Skeletal muscle satellite cell (primary cell): ENCODE results near the gene CERS6.
A peak's percentile ranks its signal among the peaks of the same experiment; 100 is the strongest.

Experiments used
- H3K27me3 ChIP-seq: 2 replicates; pipeline ENCODE4 v1.7.0; 2013; ENCODE audit warnings: low read length; ENCODE audit not compliant: control insufficient read depth, insufficient read depth
- H3K36me3 ChIP-seq: 2 replicates; pipeline ENCODE4 v1.7.0; 2013; ENCODE audit warnings: mild to moderate bottlenecking, control low read depth, low read length; ENCODE audit not compliant: insufficient read depth
- H3K4me1 ChIP-seq: 2 replicates; pipeline ENCODE4 v1.7.0; 2013; ENCODE audit warnings: low read length; ENCODE audit not compliant: control insufficient read depth, insufficient read depth
- H3K4me2 ChIP-seq: 2 replicates; pipeline ENCODE4 v1.7.0; 2013; ENCODE audit warnings: mild to moderate bottlenecking, low read length
- H3K4me3 ChIP-seq: 2 replicates; pipeline ENCODE4 v1.7.0; 2013; ENCODE audit warnings: low read length
- H3K9ac ChIP-seq: 2 replicates; pipeline ENCODE4 v1.7.0; 2013; ENCODE audit warnings: mild to moderate bottlenecking, low read depth, low read length, moderate library complexity
- H3K9me3 ChIP-seq: replicated peaks from 2 replicates; pipeline ENCODE4 v1.7.0; 2013; ENCODE audit warnings: mild to moderate bottlenecking, control low read depth, low read length

The CERS6 gene

DNA sequence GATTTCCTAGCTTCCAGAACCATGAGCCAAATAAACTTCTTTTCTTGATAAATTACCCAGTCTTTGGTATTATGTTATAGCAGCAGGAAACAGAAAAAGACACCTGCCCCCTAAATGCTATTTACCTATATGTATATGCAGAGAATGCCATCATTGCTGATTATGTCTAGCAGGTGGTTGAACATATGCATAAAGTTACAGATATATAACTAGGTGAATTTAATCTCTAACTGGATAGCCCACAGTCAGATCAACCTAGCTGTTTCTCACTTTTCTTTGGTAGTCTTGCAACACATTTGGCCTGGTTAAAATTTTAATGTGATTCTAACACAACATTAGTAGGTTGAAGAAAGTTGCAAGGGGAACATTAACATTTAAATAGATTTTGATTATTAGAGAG, 7.1 kb upstream of the CERS6 start:
- H3K9ac ChIP-seq: no peak overlapping the region
- H3K9me3 ChIP-seq: no peaks in the 10 kb centered on the region
- H3K27me3 ChIP-seq: no peaks in the 10 kb centered on the region
- no peaks in the 10 kb centered on the region for H3K4me1 ChIP-seq
- no peaks in the 10 kb centered on the region for H3K36me3 ChIP-seq
- H3K4me3 ChIP-seq: no peak overlapping the region
- H3K4me2 ChIP-seq: no peak overlapping the region

DNA sequence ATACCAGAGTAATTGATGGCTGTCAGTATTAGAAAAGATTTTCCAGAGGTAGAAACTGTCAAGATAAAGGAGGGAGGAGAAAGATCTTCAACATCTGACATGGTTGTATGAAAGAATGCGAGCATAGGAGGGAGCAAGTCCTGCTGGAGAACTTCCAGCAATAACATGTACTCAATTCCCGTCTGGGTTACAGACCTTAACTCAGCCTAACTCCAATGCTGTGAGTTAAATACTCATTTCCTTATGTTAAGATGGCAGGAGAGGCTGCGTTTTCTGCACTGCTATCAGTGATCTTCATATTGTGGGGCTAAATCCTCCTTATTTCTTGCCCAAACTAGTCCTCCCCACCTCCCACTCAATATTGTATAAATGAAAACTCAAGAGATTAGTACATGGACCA, 6.7 kb upstream of the CERS6 start:
- H3K4me1 ChIP-seq: no peaks in the 10 kb centered on the region
- H3K9ac ChIP-seq: no peak overlapping the region

DNA sequence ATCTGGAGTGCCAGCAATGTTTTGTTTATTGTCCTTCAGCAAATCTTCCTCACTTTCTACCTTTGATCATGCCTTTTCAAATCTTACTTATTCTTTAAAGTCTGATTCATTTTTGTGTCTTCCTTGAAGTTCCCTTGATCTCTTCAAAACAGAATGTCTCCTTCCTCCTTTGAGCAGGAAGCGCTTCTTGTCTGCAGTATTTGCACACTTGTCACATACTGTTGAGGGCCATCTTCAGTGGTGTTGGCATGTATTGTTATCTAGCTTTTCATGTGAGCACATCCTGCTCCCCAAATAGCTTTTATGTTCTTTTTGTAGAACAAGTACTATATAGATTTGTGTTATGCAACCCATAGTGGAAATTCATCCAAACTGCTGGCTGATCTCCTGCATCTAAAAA, 5.9 kb upstream of the CERS6 start:
- no peaks in the 10 kb centered on the region for H3K27me3 ChIP-seq
- no peaks in the 10 kb centered on the region for H3K9me3 ChIP-seq
- H3K9ac ChIP-seq: no peak overlapping the region
- no peak overlapping the region for H3K4me3 ChIP-seq
- no peak overlapping the region for H3K4me2 ChIP-seq
- H3K36me3 ChIP-seq: no peaks in the 10 kb centered on the region
- no peaks in the 10 kb centered on the region for H3K4me1 ChIP-seq

More for the DNA sequence above, 6.7 kb upstream of the CERS6 start:
- Histone ChIP-seq H3K9me3 (no peaks in the 10 kb centered on the region), H3K4me2 (no peak overlapping the region), H3K27me3 (no peaks in the 10 kb centered on the region), H3K36me3 (no peaks in the 10 kb centered on the region), H3K4me3 (no peak overlapping the region)

DNA sequence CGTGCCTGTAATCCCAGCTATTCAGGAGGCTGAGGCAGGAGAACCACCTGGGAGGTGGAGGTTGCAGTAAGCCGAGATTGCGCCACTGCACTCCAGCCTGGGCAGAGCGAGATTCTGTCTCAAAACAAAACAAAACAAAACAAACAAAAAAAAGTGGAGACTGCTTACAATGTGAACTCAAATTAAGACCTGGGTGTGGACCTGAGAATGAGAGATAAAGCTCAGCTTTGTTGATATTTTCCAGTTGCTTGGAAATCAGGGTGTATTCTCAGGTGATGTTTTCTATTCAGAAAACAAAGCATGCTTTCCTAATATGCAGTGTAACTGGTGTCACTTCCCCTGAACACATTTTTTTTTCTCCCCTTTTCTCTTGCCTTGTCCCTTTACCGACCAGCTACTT, 5.3 kb upstream of the CERS6 start:
- H3K4me1 ChIP-seq: no peaks in the 10 kb centered on the region
- no peaks in the 10 kb centered on the region for H3K9me3 ChIP-seq
- H3K4me3 ChIP-seq: no peak overlapping the region
- no peak overlapping the region for H3K9ac ChIP-seq
- no peaks in the 10 kb centered on the region for H3K36me3 ChIP-seq
- no peaks in the 10 kb centered on the region for H3K27me3 ChIP-seq
- no peak overlapping the region for H3K4me2 ChIP-seq

DNA sequence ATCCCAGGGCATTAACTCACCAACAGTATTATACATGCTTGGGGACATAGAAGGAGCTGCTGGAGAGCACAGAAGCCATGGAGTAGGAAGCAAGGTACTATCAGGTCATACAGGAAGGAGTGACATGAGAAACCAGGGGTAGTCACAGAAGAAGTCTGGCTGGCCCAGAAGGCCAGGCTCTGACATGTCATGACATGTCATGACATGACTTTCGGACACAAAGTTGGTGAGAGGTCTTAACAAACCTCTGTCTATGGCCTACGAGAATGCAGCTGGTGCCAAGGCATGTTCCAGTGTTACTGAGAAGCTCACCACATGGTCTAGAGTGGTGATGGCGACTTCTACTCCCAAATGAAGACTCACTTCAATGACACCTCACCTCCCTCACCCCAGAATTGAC, 3.3 kb upstream of the CERS6 start:
- Histone ChIP-seq H3K27me3 (no peaks in the 10 kb centered on the region), H3K36me3 (no peaks in the 10 kb centered on the region), H3K4me3 (no peak overlapping the region), H3K4me1 (peaks cover 3% of the 10 kb centered on the region), H3K4me2 (no peak overlapping the region), H3K9ac (no peak overlapping the region), H3K9me3 (no peaks in the 10 kb centered on the region)

DNA sequence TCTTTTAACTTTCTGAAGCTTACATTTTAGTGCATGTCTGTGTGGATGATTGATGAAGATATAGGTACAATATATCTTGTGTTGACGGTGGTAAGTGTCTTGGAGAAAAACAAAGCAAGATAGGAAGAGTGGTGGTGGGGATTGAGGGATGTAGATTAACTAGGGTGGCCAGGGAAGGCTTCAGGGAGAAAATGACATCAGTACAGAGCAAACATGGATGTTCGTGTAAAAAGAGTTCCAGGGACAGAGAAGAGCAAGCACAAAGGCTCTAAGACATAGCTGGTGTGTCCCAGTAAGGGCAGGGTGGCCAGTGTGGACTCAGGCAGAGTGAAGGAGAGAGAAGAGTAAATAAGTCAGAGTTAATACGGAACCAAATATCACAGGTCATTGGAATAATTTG, 2.7 kb upstream of the CERS6 start:
- Histone ChIP-seq H3K4me2 (no peak overlapping the region), H3K4me3 (no peak overlapping the region), H3K9me3 (no peaks in the 10 kb centered on the region), H3K27me3 (no peaks in the 10 kb centered on the region), H3K36me3 (no peaks in the 10 kb centered on the region), H3K9ac (no peak overlapping the region), H3K4me1 (peaks cover 9% of the 10 kb centered on the region)

DNA sequence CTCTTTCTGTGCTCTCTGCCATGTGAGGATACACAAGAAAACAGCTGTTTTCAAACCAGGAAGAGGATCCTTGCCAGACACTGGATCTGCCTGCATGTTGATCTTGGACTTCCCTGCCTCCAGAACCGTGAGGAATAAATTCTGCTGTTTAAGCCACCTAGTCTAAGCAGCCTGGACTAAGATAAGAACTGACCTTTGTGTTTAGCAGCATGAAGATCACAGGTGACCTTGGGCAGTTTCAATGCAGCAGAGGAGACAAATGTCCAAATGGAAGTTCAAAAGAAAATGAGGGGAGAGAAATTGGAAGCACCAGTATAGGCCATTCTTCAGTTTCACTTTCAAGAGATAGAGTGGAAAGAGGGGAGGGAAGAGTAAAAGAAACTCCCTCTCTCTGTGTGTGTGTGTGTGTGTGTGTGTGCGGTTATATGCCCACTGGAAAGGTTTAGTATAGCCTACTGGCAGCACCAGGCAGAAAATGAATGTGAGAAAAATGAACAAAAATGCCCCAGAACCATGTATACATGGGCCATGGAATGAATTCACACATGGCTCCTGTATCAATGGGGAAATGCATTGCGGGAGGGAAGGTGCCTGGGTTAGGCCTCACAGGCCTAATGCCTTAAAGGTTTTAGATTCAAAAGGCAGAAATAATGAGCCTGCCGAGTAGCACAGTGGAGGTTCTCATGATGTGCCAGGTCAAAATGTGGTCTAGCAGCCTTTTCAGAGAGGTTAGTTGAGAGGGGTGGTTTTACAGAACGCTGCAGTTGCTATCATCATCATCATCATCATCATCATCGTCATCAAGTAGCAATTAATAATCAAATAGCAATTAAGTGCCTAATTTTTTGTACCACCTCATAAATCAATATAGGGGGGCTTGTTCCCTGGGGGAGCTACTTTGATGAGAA, 1.1 kb upstream of the CERS6 start:
- Histone ChIP-seq H3K27me3 (no peaks in the 10 kb centered on the region), H3K4me3 (peak overlapping the region; percentile 94), H3K4me2 (peak overlapping the region; percentile 95), H3K9ac (peak overlapping the region; percentile 88), H3K9me3 (no peaks in the 10 kb centered on the region), H3K4me1 (peaks cover 11% of the 10 kb centered on the region), H3K36me3 (no peaks in the 10 kb centered on the region)

DNA sequence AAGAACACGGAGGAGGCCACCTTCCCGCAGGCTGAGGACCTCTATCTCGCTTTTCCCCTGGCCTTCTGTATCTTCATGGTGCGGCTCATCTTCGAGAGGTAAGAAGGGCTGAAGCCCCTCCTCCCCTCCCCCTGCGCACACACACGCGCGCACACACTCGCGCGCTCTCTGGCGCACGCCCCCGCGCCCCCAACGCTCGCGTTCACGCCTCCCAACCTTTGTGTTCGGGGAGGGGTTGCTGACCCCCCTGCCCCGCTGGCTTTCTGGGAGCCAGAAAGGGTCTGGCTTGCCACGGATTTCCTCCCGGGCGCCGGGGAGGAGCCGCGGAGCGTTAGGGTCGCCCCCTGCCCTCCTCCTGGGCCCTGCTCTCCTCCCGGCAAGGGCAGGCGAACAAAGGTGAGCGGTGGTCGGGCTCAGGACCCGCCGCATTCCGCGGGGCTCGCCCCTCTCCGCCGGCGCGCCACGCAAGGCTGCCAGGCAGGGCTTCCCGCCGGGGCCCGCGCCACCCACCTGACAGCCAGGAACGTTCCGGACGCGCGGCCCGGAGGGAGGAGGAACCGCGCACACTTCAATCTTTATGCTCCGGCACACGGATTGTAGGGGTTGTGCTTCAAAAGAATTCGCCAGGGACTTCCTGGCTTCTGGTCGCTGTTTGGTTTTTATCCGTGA, 583 bp downstream of the CERS6 start:
- no peaks in the 10 kb centered on the region for H3K36me3 ChIP-seq
- peak overlapping the region; percentile 95 for H3K4me2 ChIP-seq
- H3K27me3 ChIP-seq: no peaks in the 10 kb centered on the region
- no peaks in the 10 kb centered on the region for H3K9me3 ChIP-seq
- H3K9ac ChIP-seq: peak overlapping the region; percentile 88
- peaks cover 11% of the 10 kb centered on the region for H3K4me1 ChIP-seq
- peak overlapping the region; percentile 94 for H3K4me3 ChIP-seq

DNA sequence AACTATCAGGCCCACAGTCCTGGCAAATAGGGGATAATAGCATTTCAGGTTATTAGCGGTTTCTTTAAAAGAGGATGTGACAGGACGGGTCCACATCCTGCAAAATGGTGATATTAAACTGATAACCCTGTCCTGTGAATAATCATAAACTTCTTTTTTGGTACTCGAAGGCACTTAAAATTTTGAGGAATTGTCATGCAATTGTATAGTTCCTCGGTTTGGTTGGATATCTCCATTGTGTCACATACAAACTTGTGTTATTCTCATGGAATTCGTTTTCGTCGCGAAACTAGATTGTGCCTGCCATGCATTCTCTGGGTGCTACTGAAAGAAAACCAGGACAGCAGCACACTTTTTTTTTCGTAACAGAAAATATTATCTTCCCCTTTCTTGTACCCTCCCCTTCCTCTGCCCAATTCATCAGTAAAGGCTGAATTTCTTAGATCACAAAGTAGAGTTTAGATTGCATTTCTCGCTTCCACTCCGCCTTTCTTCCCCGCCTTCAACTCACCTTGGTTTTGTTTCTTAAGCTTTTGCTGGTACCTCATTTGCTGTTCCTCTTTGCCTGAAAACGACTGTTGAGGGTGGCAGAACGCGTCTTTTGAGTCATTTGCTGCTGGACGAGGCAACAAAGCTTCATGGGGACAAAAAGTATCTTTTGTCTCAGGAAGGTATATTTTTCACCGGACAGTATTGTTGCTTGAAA, 1.3 kb downstream of the CERS6 start:
- H3K9me3 ChIP-seq: no peaks in the 10 kb centered on the region
- H3K4me3 ChIP-seq: peak overlapping the region; percentile 94
- H3K4me1 ChIP-seq: peaks cover 11% of the 10 kb centered on the region
- H3K9ac ChIP-seq: peak overlapping the region; percentile 88
- H3K4me2 ChIP-seq: peak overlapping the region; percentile 95
- no peaks in the 10 kb centered on the region for H3K27me3 ChIP-seq
- no peaks in the 10 kb centered on the region for H3K36me3 ChIP-seq

DNA sequence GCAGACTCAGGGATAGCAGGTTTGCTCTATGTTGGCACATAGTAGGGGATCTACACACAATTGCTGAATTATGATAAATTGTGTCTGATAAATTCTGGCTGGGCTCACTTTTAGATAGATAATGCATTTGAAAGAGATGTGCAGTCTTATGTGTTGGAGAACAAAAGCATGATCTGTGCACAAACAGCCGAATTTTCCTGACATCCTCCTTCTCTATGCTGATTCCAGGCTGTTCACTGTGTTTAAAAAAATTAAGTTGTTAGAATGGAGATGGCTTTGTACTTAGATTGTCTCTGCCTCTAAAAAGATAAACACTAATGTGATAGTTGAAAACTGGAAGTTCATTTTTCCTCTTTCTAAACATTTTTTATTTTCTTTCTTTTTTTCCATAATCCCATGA, 2.1 kb downstream of the CERS6 start:
- no peak overlapping the region for H3K9ac ChIP-seq

DNA sequence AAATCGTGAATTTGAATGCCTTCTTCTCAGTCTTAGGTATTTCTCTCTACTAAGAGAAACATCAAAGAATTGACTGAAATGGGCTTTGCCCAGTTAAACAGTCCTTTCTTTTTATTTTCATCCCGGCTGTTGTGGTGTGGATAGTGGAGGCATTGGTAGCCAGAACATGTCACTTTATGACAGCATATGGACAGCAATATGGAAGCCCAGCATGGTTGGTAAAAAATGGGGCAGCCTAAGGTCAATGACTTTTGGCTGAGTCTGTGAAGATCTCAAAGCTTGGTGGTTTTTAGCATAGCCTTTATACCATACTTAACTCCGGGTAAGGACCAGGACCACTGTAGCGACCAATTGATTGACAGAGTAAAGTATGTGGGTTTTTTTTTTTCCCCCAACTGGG, 3.2 kb downstream of the CERS6 start:
- Histone ChIP-seq H3K4me1 (peaks cover 11% of the 10 kb centered on the region), H3K36me3 (no peaks in the 10 kb centered on the region), H3K4me3 (no peak overlapping the region), H3K4me2 (no peak overlapping the region), H3K9ac (no peak overlapping the region), H3K9me3 (no peaks in the 10 kb centered on the region), H3K27me3 (no peaks in the 10 kb centered on the region)

More for the DNA sequence above, 2.1 kb downstream of the CERS6 start:
- H3K36me3 ChIP-seq: no peaks in the 10 kb centered on the region
- H3K9me3 ChIP-seq: no peaks in the 10 kb centered on the region
- no peaks in the 10 kb centered on the region for H3K27me3 ChIP-seq
- H3K4me3 ChIP-seq: peak overlapping the region; percentile 94
- H3K4me1 ChIP-seq: peaks cover 11% of the 10 kb centered on the region
- peak overlapping the region; percentile 95 for H3K4me2 ChIP-seq
